Smooth muscle cell (in vitro differentiated cells): Measurements from ENCODE around the gene NAALAD2. TPM values are rescaled to one million over a fixed set of nuclear protein-coding genes. Genes with fewer than 3 reads are reported as not detected.
A peak's percentile ranks its signal among the peaks of the same experiment; 100 is the strongest.
"Not testable (repeated sequence)": the region's sequence is repeated elsewhere in the genome, so short reads cannot be mapped to it uniquely, and the experiment has no call there.

ENCODE experiments used
- DNase-seq: peaks from one replicate; lab custom pipeline; 2025; ENCODE audit not compliant: unreplicated experiment; lab: John Stamatoyannopoulos, UW
- H2AFZ ChIP-seq: fragments of 200-600 bp; sonication (generic); 2 replicates; pipeline ENCODE4 v1.6.0; 2016; ENCODE audit warnings: antibody characterized with exemption, low read depth, mild to moderate bottlenecking
- H3F3A ChIP-seq: fragments of 200-600 bp; sonication (generic); 2 replicates; pipeline ENCODE4 v1.6.0; 2017; ENCODE audit warnings: antibody characterized with exemption, low read depth
- H3K27ac ChIP-seq: fragments of 200-600 bp; sonication (generic); 2 replicates; pipeline ENCODE4 v1.5.1; 2016; ENCODE audit warnings: low read depth, mild to moderate bottlenecking
- H3K27me3 ChIP-seq: fragments of 200-600 bp; sonication (generic); 2 replicates; pipeline ENCODE4 v1.6.1; 2016; ENCODE audit warnings: low read depth, mild to moderate bottlenecking
- H3K36me3 ChIP-seq: fragments of 200-600 bp; sonication (generic); 2 replicates; pipeline ENCODE4 v1.5.1; 2016; ENCODE audit warnings: low read depth
- H3K4me1 ChIP-seq: fragments of 200-600 bp; sonication (generic); 2 replicates; pipeline ENCODE4 v1.5.1; 2016; ENCODE audit warnings: low read depth
- H3K4me2 ChIP-seq: fragments of 200-600 bp; sonication (generic); 2 replicates; pipeline ENCODE4 v1.6.0; 2016; ENCODE audit warnings: mild to moderate bottlenecking
- H3K4me3 ChIP-seq: fragments of 200-600 bp; sonication (generic); 2 replicates; pipeline ENCODE4 v1.5.1; 2016; ENCODE audit warnings: mild to moderate bottlenecking
- H3K79me2 ChIP-seq: fragments of 200-600 bp; sonication (generic); 2 replicates; pipeline ENCODE4 v1.6.0; 2016; ENCODE audit warnings: low read depth, mild to moderate bottlenecking
- H3K9ac ChIP-seq: fragments of 200-600 bp; sonication (generic); 2 replicates; pipeline ENCODE4 v1.6.0; 2016; ENCODE audit warnings: low read depth
- H3K9me3 ChIP-seq: fragments of 200-600 bp; sonication (generic); replicated peaks from 2 replicates; pipeline ENCODE4 v1.5.1; 2016; ENCODE audit warnings: low read depth
- H4K20me1 ChIP-seq: fragments of 200-600 bp; sonication (generic); 2 replicates; pipeline ENCODE4 v1.6.0; 2016; ENCODE audit warnings: low read depth
- WGBS: methylation state at CpG from one replicate; pipeline ENCODE4 v1.1.7; 2016; ENCODE audit warnings: low lambda C conversion rate; 5-methylcytosine and 5-hydroxymethylcytosine counted together
- polyA plus RNA-seq: library from polyadenylated mRNA; unstranded; fragments of >200 nt; fragmentation: Nextera tagmentation; extraction: Ambion mirVana; gene quantifications from 2 replicates; pipeline ENCODE4 v1.2.1, GENCODE V29; 2016
- total RNA-seq: library from RNA; depleted of rRNA; stranded (reverse); fragments of >200 nt; gene quantifications from 2 replicates; pipeline ENCODE4 v1.2.3, GENCODE V29; 2014
- TF ChIP-seq, protein P1 (sequence below): fragments of 200-600 bp; sonication (generic); IDR thresholded peaks from 2 replicates; pipeline ENCODE4 v1.5.1; 2017; ENCODE audit warnings: borderline replicate concordance, mild to moderate bottlenecking, antibody characterized with exemption; ENCODE audit not compliant: insufficient read depth, poor library complexity, severe bottlenecking

NAALAD2 gene
- total and polyA plus RNA-seq, 2 experiments from 2014 or later, result 1.3 to 9.6 TPM

DNA sequence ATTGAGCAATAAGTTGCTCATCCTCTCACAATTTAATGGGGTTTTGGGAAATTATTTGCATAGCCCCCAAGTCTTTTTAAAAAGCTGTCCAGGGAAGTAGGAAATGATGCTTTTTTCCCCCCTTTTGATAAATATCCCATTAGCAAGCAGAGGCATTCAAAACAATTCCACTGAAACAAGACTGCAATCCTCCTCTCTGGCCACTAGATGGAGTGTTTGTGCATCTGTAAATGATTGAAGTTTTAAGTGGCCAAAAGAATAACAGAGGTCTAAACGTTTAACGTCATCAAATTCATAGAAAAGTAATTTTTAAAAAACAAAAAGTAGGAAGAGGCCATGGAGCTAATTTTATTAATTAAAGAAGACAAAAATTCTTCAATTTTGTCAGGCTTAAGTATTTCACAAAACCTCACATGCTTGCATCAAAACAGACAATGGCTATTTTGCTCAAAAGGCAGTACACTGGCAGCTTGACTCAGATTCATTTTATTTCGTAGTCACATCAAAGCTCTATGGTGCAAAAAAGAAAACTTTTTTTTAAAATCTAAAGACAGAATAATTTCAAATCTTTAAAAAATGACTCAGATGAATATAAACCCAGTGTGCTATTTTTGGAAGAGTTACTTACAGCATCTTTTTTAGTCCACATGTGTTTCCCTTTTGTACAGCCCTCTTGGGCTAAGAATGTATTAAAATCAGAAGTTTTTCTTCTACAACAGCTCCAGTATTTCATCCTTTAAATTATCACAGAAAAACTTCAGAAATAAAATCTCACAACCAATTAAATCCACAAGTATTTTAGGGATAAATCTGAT lies 70.6 kb downstream of the NAALAD2 start:
- Histone ChIP-seq H3K79me2 (peaks cover 11% of the 10 kb centered on the region), H3K27me3 (no peaks in the 10 kb centered on the region), H3K4me3 (no peak overlapping the region), H3K27ac (peak overlapping the region; percentile 19), H4K20me1 (peaks cover 34% of the 10 kb centered on the region), H3K4me2 (no peak overlapping the region), H3K9ac (no peak overlapping the region), H3K36me3 (peaks cover 52% of the 10 kb centered on the region), H2AFZ (no peak overlapping the region), H3K4me1 (no peaks in the 10 kb centered on the region), H3F3A (peaks cover 7% of the 10 kb centered on the region), H3K9me3 (no peaks in the 10 kb centered on the region)
- 48% methylated on average over 3 of the region's 3 CpGs for WGBS
- TF ChIP-seq, protein P1, sequence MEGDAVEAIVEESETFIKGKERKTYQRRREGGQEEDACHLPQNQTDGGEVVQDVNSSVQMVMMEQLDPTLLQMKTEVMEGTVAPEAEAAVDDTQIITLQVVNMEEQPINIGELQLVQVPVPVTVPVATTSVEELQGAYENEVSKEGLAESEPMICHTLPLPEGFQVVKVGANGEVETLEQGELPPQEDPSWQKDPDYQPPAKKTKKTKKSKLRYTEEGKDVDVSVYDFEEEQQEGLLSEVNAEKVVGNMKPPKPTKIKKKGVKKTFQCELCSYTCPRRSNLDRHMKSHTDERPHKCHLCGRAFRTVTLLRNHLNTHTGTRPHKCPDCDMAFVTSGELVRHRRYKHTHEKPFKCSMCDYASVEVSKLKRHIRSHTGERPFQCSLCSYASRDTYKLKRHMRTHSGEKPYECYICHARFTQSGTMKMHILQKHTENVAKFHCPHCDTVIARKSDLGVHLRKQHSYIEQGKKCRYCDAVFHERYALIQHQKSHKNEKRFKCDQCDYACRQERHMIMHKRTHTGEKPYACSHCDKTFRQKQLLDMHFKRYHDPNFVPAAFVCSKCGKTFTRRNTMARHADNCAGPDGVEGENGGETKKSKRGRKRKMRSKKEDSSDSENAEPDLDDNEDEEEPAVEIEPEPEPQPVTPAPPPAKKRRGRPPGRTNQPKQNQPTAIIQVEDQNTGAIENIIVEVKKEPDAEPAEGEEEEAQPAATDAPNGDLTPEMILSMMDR, result peak; percentile 73
- no peak for DNase-seq

DNA sequence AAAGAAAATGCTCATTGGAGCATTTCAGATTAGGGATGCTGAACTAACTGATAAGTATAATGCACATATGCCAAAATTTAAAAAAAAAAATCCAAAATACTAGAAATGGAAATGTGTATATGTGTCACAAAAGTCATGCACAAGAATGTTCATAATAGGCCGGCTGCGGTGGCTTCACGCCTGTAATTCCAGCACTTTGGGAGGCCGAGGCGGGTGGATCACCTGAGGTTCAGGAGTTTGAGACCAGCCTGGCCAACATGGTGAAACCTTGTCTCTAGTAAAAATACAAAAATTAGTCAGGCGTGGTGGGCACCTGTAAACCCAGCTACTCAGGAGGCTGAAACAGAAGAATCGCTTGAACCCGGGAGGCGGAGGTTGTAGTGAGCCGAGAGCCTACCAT lies 73.5 kb downstream of the NAALAD2 start:
- 94% methylated on average over 10 of the region's 10 CpGs for WGBS
- Histone ChIP-seq H3K36me3 (peaks cover 49% of the 10 kb centered on the region), H3K79me2 (peaks cover 40% of the 10 kb centered on the region), H4K20me1 (peaks cover 62% of the 10 kb centered on the region)
- not testable (repeated sequence) for H3K27ac ChIP-seq, H3K9me3 ChIP-seq, H3K9ac ChIP-seq, H3K4me2 ChIP-seq, H3K4me1 ChIP-seq, DNase-seq, H3F3A ChIP-seq, H3K4me3 ChIP-seq, H3K27me3 ChIP-seq, H2AFZ ChIP-seq

DNA sequence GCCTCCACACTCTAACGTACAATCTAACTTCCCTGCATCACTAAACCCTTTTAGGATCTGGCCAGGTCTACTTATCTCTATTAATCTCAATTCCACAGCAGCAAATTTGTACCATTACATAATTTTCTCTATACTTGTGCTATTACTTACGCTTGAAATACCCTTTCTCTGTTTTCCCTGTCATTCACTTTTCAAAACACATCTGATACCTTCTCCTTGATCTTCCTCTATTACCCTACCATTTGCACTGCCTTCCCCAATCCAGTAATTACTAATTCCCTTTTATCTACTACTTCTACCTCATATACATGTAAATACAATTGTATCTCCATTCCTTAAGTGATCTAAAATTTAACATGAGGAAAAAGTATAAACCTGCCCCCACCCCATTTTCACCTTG lies 74.4 kb downstream of the NAALAD2 start:
- Histone ChIP-seq H3K4me3 (no peak overlapping the region), H3K27me3 (no peaks in the 10 kb centered on the region), H3K79me2 (peaks cover 49% of the 10 kb centered on the region), H3K27ac (no peak overlapping the region), H3K9ac (no peak overlapping the region), H3K36me3 (peaks cover 50% of the 10 kb centered on the region), H4K20me1 (peaks cover 68% of the 10 kb centered on the region), H3F3A (peaks cover 7% of the 10 kb centered on the region), H3K4me2 (no peak overlapping the region), H2AFZ (no peak overlapping the region), H3K4me1 (no peaks in the 10 kb centered on the region), H3K9me3 (no peaks in the 10 kb centered on the region)
- DNase-seq, result no peak
- WGBS, result 90% methylated on average over 2 of the region's 2 CpGs
- TF ChIP-seq, protein P1, result no peak

DNA sequence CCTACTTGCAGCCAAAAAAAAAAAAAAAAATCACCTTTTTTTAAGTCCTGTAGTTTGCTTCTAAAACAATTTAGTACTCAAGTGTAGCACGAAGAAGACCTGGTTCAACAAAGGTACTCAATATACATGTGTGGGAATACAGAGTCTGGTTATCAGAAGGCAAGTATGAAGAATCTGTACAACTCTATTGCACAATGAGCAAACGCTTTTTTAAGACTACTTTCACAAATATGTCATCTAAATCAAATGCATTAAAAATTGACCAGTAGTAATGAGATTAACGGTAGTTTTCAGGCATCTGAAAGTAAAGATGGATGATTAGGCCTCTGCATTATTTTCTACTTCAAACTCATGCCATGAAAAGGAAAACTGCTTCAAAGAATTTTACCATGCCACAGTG lies 78.9 kb downstream of the NAALAD2 start:
- Histone ChIP-seq H3K27ac (no peak overlapping the region), H3K4me3 (no peak overlapping the region), H3K79me2 (peaks cover 89% of the 10 kb centered on the region), H3K4me1 (peaks cover 5% of the 10 kb centered on the region), H4K20me1 (peaks cover 83% of the 10 kb centered on the region), H3K4me2 (no peak overlapping the region), H3F3A (no peaks in the 10 kb centered on the region), H3K27me3 (no peaks in the 10 kb centered on the region), H3K36me3 (peaks cover 39% of the 10 kb centered on the region), H3K9me3 (no peaks in the 10 kb centered on the region), H3K9ac (no peak overlapping the region), H2AFZ (no peak overlapping the region)
- no peak for DNase-seq
- TF ChIP-seq, protein P1, result no peak
- 94% methylated on average over 3 of the region's 3 CpGs for WGBS
